ENCODE results near the gene TARM1.

Gene TARM1

DNA sequence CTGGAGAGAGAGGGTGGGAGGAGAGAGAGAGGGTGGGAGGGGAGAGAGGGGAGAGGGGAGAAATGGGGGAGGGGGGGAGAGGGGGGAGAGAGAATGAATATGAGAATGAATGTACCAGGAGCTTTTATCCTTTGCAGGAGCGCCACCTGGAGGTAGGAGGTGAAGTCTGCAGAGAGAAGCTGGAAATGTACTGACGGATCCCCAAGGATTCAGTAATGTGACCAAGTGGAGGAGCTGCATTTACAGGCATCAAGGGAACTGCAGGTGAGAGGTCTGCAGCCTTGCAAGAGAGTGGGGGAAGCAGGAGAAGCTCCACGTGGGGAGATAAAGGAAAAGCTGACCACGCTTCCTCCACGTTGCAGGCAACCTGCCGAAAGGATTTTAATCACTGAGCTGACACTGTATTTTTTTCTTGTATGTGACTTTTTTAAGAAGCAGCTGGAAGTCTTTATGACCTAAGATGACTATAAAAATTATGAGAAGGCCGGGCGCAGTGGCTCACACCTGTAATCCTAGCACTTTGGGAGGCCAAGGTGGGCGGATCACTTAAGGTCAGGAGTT, 51.2 kb downstream of the TARM1 start:
- DNase-seq = peak; percentile 49

DNA sequence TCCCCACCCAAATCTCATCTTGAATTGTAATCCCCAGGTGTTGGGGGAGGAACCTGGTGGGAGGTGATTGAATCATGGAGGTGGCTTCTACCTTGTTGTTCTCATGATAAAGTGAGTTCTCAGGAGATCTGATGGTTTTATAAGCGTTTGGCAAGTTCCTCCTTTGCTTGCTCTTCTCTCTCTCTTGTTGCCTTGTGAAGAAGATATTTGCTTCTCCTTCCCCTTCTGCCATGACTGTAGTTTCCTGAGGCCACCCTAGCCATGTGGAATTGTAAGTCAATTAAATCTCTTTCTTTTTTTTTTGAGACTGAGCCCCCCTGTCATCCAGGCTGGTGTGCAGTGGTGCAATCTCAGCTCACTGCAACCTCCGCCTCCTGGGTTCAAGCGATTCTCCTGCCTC, 51.9 kb downstream of the TARM1 start:
- DNase-seq = no peak

DNA sequence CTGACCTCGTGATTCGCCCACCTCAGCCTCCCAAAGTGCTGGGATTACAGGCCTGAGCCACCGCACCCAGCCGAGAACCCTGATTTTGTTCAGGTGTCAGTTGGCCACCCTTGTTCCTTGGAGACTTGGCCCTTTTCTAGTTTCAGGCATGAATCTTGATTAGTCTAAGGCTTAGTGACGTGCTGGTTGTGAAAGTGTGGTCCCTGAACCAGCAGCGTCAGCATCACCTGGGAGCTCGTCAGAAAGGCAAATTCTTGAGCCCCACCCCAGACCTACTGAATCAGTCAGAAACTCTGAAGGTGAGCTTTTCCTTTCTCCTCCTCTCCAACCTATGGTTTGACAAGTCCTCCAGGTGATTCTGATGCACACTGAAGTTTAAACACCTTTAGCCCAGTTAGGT, 54.5 kb downstream of the TARM1 start:
- DNase-seq = no peak

DNA sequence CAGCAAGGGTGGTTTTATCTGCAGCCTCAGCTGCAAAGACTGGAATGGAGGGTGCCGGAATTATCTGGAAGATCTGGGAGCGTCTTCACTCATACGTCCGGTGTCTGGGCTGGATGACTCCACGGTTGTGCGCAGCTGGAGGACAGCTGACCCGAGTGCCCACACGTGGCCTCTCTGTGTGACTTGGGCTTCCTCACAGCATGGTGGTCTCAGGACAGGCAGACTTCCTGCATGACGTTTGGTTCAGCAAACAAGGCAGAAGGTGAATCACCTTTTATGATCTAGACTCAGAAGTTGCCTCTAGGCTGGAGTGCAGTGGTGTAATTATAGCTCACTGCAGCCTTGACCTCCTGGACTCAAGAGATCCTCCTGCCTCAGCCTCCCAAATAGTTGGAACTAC, 56.5 kb downstream of the TARM1 start:
- no peak for DNase-seq

DNA sequence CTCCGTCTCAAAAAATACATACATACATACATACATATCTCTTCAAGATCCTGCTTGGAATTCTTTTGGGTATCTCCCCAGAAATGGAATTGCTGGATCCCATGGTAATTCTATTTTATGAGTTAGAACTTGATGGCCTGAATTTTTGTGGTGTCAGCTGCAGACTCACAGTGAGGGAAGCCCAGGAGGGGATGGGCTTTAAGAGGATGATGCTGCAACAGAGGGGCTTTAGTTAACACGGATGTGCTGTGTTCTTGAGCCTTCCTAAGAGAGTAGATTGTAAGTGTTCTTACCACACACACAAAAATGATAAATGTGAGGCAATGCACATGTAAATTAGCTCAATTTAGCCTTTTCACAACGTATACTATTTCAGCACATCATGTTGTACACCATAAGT, 58.0 kb downstream of the TARM1 start:
- DNase-seq = no peak

DNA sequence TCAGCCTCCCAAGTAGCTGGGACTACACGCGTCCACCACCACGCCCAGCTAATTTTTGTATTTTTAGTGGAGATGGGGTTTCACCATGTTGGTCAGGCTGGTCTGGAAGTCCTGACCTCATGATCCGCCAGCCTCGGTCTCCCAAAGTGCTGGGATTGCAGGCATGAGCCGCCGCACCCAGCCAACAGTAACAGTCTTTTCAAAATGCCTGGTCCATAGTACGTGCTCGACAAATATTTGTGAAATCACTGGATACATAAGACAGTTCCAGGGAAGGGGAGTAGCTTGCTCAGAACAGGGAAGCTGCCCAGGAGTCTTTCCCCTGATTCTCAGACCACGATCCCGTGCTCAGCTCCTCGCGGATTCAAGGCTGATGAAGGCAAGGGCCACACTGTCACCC, 59.2 kb downstream of the TARM1 start:
- DNase-seq = no peak

DNA sequence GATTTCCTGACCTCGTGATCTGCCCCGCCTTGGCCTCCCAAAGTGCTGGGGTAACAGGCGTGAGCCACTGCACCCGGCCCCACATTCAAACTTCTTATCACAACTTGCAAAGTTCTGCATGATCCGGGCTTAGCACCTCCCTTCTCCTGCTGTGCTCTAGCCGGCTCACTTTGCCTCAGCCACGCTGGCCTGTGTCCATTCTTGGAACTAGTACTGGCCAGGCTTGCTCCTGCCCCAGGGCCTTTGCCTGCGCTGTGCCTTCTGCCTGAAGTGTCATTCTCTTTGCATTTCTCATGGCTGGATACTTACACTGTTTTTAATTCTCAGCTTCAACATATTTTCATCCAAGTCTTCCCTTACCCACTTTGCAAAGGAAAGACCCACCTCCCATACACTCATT, 59.8 kb downstream of the TARM1 start:
- DNase-seq = no peak

Data from NCI-H748 treated with DMSO at 0.1 percent for 48 hours (cell line).